Measurements from ENCODE around the gene MYNN.

GRCh38 chr3:169739067-169739466 lies 34.1 kb upstream of the MYNN start:
- TF ChIP-seq, protein P1, sequence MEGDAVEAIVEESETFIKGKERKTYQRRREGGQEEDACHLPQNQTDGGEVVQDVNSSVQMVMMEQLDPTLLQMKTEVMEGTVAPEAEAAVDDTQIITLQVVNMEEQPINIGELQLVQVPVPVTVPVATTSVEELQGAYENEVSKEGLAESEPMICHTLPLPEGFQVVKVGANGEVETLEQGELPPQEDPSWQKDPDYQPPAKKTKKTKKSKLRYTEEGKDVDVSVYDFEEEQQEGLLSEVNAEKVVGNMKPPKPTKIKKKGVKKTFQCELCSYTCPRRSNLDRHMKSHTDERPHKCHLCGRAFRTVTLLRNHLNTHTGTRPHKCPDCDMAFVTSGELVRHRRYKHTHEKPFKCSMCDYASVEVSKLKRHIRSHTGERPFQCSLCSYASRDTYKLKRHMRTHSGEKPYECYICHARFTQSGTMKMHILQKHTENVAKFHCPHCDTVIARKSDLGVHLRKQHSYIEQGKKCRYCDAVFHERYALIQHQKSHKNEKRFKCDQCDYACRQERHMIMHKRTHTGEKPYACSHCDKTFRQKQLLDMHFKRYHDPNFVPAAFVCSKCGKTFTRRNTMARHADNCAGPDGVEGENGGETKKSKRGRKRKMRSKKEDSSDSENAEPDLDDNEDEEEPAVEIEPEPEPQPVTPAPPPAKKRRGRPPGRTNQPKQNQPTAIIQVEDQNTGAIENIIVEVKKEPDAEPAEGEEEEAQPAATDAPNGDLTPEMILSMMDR (IDR thresholded peaks at IDR 0.05; ENCODE audit: extremely low read depth in 1 of 2, insufficient read depth in 1 of 2, low read depth in 1 of 2, low read length in 2 of 2): no peak
- TF ChIP-seq POLR2AphosphoS5 (IDR thresholded peaks at IDR 0.05; ENCODE audit: insufficient read depth, low read depth, low read length): no peak
- TF ChIP-seq POLR2A (IDR thresholded peaks at IDR 0.05; ENCODE audit: low read depth, low read length): no peak
- TF ChIP-seq MYC (IDR thresholded peaks at IDR 0.05; ENCODE audit: low read depth, low read length): no peak
- TF ChIP-seq MAX (IDR thresholded peaks at IDR 0.05; ENCODE audit: insufficient read depth, insufficient read length): no peak
- TF ChIP-seq EZH2 (IDR thresholded peaks at IDR 0.05; ENCODE audit: borderline replicate concordance, low read depth, low read length, severe bottlenecking): no peak
- no peak for TF ChIP-seq JUN (IDR thresholded peaks at IDR 0.05; ENCODE audit: borderline replicate concordance, insufficient read depth, insufficient read length, low read depth)

Measured in endothelial cell of umbilical vein (primary cell).